C4-2B (cell line): ENCODE results near the gene AK8.
A peak's percentile ranks its signal among the peaks of the same experiment; 100 is the strongest.

ENCODE experiments used
- H3K27ac ChIP-seq: fragments of 450-650 bp; 2 replicates; pipeline ENCODE4 v1.5.1; 2017
- ZFX ChIP-seq: fragments of 450-650 bp; IDR thresholded peaks from 2 replicates; pipeline ENCODE4 v1.6.1; 2017
- TF ChIP-seq, protein P1 (sequence below): fragments of 450-650 bp; conservative IDR thresholded peaks from 2 replicates; pipeline ENCODE4 v1.5.1; 2017; ENCODE audit warnings: mild to moderate bottlenecking

The AK8 gene

GRCh38 chr9:132909311-132909710 is 31.2 kb upstream of the AK8 start:
- H3K27ac ChIP-seq = no peak overlapping the region
- TF ChIP-seq, protein P1, sequence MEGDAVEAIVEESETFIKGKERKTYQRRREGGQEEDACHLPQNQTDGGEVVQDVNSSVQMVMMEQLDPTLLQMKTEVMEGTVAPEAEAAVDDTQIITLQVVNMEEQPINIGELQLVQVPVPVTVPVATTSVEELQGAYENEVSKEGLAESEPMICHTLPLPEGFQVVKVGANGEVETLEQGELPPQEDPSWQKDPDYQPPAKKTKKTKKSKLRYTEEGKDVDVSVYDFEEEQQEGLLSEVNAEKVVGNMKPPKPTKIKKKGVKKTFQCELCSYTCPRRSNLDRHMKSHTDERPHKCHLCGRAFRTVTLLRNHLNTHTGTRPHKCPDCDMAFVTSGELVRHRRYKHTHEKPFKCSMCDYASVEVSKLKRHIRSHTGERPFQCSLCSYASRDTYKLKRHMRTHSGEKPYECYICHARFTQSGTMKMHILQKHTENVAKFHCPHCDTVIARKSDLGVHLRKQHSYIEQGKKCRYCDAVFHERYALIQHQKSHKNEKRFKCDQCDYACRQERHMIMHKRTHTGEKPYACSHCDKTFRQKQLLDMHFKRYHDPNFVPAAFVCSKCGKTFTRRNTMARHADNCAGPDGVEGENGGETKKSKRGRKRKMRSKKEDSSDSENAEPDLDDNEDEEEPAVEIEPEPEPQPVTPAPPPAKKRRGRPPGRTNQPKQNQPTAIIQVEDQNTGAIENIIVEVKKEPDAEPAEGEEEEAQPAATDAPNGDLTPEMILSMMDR = no peak
- no peak for TF ChIP-seq ZFX

DNA sequence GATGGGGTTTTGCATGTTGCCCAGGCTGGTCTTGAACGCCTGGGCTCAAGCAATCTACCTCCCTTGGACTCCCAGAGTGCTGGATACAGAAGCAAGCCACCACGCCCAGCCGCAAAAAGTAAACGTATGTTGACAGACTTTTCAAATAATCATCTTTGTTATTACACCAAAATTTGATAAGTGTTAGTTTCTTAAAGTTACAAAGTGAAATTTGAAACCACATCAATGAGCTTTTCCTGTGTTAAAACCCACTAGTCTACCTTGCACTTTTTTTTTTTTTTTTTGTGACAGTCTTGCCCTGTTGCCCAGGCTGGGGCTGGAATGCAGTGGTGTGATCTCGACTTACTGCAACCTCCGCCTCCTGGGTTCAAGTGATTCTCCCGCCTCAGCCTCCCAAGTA is 30.6 kb upstream of the AK8 start:
- TF ChIP-seq ZFX = no peak
- TF ChIP-seq, protein P1 = no peak
- H3K27ac ChIP-seq = no peak overlapping the region

DNA sequence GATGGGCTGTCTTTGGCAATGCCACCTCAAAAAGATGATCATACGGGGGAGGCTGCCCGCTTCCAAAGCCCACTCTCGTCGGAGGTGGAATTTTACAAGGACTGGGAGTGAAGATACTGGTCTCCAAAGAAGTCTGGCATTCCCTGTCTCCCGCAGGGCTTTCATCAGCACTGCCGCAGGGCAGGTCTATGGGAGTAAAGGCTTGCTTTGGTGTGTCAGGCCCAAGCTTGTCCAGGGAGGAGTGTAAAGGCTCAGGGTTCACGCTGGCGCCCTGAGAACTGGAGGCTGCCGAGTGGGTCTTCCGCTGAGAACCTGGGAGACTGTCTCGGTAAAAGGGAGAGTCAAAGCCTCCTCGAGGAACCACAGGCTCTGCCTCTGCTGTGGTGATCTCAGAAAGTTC is 27.6 kb upstream of the AK8 start:
- no peak for TF ChIP-seq ZFX
- no peak overlapping the region for H3K27ac ChIP-seq

DNA sequence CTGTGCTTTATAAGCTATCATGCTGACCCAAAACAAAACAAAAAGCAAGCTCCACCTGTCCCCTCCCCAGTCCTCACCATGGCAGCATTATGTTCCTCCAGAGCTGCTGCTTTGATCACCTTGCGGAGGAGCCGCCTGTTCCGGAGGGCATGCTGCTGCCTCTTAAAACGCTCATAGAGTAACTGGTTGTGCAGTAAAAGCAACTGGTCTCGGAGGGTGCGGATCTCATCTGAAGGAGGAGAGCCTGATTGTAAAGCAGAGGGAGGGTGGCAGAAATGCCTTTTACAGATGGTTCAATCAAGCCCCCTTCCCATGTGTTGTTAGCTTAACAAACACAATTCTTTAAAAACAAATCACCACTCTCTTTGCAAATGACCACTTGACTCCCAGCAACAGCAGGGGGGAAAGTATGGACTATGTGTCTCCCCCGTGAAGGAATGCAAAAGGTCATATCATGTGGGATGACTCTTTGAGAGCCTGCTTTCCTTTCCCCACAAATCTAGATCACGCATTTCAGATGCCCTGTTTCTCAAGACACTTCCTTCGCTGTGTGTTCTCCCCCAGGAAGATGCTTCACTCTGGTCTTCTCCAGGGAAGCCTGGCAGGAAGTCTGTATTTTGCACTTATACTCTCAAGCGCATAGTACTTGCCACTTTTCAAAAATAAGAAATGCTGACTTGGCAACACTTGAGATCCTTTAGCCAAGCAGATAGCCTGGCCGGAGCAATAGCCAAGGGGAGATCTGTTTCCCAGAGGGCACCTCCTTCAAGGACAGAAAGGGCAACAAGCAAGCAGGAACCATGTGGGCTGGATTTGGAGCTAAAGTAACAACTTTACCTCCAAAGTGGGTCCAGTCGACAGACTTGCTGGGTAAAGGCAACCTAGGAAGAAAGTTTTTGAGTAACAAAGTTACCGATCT is 25.7 kb upstream of the AK8 start:
- no peak overlapping the region for H3K27ac ChIP-seq
- no peak for TF ChIP-seq ZFX
- TF ChIP-seq, protein P1 = no peak

DNA sequence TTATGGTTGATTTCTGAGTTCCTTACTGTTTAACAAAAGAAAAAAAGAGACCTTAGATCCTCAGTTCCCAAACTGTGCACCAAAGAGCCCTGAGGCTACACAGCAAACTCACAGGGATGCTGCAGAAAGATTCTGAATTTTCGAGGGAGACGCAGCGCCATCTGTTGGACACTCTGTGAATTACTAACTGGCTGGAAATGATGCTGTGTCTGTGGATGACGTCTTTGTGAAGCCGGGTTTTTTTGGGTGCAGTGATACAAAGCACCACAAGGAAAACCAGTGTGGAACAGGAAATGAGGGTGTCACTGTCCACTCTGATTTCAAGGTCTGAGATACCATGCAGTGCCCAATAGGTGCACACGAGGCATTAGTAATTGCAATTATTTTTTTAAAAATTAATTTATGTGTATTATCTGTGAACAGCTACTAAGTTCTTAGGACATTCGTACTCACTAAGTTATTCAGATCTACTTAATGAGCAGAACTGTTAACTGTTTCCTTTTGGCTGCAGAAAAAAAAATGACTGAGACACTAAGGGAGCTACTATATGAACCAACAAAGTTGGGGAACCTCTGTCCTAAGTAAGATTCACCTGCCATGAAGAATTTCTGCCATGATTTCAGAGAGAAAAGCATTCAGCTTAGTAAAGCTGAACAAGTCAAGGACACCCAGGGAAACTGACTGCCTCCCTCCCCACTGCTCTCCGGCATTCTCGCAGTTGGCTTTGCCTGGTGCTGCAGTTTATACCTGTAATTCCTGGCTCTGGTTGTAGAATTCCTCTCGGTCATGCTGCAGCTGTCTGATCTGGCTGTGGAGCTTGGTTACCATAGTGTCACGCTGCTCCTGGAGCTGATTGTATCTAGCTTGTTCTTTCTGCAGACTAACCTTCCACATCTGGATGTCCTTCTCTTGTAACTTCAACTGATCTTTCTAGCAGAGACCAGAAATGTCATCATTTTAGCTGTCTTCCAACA is 24.1 kb upstream of the AK8 start:
- H3K27ac ChIP-seq = no peak overlapping the region
- TF ChIP-seq, protein P1 = peak; percentile 98
- TF ChIP-seq ZFX = no peak

GRCh38 chr9:132898051-132898450 is 20.0 kb upstream of the AK8 start:
- H3K27ac ChIP-seq = no peak overlapping the region
- TF ChIP-seq ZFX = no peak
- TF ChIP-seq, protein P1 = no peak

DNA sequence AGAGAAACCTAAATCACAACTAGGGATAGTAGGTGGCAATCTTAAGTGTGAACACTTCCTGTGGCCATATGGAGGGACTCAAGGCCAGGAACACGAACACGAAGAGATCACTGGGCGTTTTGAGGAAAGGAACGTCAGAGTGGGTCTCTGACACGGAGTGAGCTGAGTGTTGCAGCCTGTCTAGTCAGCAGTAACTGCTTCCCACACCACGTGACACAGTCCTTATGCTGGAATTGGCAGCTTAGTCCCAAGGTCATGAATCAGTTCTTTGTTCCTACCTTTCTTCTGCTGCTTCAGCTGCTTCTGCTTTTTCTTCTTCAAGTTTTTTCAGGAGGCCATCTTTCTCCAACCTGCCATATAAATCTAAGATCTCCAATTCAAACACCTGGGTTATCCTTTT is 18.8 kb upstream of the AK8 start:
- TF ChIP-seq ZFX = no peak

GRCh38 chr9:132896264-132896663 is 18.2 kb upstream of the AK8 start:
- no peak for TF ChIP-seq ZFX
- TF ChIP-seq, protein P1 = no peak
- no peak overlapping the region for H3K27ac ChIP-seq

More for the DNA sequence above, 18.8 kb upstream of the AK8 start:
- H3K27ac ChIP-seq = no peak overlapping the region
